ENCODE results near the gene TNFRSF18.

Gene TNFRSF18

DNA sequence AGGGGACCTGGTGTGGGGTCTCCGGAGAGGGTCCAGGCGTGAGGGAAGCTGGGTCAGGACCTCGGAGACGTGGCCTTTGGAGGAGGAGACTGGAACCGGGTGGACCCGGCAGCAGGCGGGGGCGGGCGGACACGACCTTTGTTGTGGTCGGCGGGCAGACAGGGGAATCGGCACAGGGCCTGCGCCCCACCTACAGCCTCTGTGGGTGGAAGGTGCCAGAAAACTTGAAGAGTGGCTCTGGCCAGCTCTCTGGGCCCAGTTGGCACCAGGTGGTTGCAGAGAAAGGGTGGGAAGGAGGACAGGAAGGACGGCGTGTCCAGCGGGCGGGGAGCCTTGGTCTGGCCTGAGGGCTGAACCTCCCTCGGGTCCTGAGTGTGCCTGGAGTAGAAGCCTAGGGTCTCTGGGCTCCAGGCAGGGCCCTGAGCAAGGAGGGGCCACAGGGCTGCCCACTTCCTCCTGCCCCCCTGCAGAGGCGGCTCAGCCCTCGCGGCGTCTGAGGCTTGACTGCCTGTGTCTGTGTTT, 40.4 kb downstream of the TNFRSF18 start:
- DNase-seq (ENCODE audit: low read depth) = no peak

DNA sequence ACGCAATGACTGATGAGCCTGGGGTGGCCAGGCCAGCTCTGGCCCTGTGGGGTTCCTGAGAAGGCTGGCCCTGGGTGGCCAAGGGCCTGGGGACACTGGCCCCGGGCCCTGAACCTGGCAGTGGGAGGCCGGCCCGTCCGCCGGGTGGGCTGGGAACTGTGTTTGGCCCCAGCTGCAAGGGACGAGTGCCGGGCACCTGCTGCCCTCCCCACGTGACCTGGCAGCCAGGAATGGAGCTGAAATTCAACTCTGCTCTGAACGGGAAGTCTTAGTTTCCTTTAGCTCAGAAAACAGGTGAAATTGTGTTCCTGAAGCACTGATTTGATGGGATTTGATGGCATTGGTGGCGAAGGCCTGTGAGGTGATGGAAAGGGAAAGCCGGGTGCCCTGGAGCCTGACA, 40.9 kb downstream of the TNFRSF18 start:
- no peak for DNase-seq (ENCODE audit: low read depth)

DNA sequence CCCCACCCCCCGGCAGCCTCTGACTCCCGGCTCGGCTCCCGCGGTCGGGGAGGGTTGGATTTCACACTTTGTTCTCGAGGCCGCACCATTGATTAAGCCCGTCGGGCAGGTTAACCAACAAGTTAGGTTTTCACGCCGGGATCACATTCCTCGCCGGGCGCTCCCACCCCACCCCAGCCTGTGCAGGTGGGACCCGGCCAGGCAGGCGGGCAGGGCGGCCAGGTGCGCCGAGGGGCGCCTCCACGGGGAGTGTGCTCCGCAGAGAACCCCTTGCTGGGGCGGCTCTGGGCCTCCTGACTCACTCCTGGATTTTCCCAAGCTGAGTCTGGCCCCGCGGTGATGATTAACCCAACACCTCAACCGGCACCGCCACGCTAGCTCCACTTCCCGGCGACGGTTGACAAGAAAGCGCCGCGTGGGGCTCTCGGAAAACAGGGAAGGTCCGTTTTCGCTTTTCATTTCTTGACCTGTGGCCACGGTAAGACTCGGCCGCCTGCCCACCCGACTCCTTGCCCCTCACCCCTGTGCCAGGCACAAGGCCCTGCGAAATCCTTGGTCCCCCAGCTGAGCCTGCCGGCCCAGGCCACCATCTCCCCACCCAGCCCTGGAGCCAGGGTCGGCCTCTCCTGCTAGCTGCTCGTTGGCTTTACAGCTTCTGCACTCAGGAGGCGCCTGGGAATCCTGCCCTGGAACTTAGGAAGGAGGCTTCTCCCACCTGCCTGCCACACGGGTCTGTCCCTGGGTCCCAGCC, 41.5 kb downstream of the TNFRSF18 start:
- DNase-seq (ENCODE audit: low read depth) = no peak

DNA sequence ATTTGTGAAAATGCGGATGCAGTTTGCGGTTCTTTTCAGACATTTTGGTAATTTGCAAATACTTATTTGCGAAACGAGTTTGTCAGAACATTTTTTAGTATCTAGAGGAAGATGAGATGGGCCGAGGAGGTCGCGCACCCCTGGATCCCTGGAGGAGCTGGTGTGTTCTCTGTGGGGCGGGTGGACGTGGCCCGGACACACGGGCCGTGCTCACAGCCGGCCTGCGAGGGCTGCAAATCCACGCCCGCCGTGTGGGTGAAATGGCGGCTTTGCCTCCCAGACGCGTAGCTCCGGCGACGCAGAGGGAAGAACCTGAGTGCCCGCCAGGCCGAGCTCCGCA, 42.1 kb downstream of the TNFRSF18 start:
- DNase-seq (ENCODE audit: low read depth) = no peak

DNA sequence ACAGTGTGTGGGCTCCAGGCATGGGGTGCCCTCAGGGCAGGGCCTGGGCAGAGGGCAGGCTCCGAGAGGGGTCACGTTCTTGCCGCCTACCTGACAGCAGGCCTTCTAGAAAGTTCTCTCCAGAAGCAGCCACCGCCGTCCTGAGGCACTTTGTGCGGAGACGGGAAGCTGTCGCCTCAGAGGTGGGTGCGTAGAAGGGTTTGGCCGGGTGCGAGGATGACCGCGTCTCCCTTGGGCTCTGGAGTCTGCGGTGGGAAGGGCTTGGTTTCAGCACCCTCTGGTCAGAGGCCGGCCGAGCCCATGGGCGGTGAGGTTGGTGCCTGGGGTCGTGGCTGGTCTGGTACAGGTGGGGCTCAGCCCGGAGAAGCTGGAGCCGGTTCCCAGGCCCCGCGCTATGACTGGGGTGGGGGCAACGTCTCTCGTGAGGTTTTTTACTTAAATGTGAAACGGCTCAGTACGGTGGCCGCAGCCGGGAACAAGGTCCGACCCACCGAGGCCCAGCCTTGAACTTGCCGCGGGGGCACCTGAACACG, 42.8 kb downstream of the TNFRSF18 start:
- no peak for DNase-seq (ENCODE audit: low read depth)

DNA sequence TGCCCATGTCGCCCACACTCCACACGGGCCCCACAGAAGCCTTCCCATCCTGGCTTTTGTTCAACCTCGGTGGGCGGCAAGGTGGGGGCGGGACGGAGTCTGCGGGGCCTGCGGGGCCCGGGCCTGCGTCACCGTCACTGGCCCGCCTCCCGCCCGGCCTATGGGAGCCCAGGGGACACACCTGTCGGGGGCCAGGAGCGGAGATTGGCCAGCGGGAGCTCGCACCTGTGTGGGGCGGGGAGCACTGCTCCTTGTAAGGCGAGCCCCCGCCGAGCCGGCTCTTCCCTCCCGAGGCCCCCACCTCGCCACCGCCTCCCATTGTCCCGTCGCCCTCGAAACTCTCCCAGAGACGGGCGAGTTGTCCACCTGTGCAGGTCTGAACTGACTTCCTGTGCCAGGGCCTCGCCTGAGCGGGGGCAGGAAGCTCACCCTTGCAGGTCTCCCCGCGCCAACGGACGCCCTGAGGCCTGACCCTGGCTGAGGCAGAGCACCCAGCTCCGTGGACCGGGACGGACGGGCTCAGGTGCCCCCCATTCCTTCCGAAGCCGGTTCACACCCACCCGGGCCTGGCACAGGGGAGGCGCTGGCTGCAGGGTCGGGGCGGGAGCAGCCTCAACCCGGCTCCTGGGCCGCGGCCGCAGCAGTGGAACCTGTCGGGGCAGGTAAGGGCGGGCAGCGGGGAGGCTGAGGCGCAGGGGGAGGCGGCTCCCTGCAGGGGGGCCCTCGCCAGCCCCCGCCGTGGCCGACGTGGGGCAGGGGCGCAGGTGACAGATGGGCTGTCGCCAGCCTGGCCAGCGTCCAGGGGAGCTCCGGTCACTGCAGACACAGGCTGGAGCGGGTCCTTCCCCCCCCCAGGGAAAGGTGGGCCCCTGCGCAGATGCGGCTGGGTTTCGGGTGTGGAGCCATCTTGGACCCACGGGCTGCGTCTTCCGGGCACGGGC, 43.5 kb downstream of the TNFRSF18 start:
- DNase-seq (ENCODE audit: low read depth) = no peak

DNA sequence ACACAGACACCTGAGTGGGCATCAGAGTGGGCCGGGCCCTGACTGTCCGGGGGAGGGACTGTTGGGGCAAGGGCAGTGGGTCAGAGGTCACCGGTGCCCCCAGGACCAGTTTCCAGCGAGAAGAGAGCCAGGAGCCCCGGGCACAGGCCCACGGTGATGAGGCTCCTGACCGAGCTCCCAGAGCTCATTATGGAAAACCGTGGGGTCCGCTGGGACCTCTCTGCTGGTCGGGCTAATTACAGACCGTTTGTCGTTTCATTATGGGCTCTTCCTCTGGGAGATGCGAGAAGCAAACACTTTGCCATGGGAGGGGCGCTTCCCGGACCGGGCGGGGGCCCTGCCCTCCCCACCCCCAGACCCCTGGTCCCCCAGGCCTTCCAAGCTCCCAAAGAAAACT, 44.7 kb downstream of the TNFRSF18 start:
- no peak for DNase-seq (ENCODE audit: low read depth)

DNA sequence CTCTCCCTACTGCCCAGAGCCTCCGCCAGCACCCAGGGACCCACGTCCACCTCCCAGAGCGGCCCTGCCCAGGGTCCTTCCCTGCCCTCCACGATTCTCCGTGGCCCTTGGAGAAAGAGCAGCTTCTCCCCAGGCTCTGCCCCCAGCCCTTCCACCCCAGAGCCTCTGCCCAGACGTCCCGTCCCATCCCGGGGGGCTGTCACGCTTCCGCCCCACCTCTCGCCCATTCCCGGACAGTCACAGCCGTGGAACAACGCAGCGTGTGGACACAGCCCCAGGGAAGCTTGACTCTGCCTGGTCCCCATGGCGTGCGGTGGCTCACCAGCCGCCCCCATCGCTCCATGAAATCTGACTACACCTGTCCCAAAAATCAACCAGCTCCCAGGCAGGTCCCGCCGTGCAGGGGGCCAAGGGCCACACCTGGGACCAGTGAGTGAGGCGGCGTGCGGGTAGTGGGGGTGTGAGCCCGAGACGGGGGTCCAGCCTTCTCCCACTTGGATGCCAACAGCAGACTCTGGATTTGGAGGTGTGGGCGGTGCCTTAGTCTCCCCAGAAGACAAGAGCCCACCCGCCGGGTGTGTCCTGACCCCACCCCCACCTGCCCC, 45.2 kb downstream of the TNFRSF18 start:
- no peak for DNase-seq (ENCODE audit: low read depth)

DNA sequence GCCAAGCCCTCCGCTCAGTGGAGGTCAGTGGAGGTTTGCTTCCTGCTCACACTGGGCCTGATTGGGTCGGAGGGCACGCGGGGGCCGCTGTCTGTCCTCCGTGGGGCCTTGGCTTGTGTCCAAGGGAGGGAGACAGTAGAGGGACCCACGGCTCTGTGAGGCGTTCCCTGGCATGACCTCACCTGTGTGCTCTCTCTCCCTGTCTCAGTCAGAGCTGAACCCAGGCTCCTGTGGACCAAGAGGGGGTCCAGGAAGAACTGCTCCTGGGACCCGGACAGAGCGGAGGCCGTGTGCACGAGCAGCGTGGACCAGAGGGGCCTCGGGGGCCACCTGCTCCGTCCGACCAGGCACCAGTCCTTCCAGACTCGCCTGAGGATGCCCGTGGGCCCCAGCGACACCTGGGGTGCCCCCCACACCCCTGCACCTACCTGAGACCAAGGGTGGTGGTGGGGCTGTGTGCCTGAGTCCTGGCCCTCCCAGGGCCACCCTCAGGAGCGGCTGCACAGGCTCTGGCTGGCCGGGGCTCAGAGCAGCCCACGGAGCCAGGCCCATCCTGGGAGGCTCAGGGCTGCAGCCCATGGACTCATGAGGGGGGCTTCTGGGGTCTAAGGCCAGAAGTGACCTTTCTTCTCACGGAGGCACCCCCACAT, 46.0 kb downstream of the TNFRSF18 start:
- no peak for DNase-seq (ENCODE audit: low read depth)

DNA sequence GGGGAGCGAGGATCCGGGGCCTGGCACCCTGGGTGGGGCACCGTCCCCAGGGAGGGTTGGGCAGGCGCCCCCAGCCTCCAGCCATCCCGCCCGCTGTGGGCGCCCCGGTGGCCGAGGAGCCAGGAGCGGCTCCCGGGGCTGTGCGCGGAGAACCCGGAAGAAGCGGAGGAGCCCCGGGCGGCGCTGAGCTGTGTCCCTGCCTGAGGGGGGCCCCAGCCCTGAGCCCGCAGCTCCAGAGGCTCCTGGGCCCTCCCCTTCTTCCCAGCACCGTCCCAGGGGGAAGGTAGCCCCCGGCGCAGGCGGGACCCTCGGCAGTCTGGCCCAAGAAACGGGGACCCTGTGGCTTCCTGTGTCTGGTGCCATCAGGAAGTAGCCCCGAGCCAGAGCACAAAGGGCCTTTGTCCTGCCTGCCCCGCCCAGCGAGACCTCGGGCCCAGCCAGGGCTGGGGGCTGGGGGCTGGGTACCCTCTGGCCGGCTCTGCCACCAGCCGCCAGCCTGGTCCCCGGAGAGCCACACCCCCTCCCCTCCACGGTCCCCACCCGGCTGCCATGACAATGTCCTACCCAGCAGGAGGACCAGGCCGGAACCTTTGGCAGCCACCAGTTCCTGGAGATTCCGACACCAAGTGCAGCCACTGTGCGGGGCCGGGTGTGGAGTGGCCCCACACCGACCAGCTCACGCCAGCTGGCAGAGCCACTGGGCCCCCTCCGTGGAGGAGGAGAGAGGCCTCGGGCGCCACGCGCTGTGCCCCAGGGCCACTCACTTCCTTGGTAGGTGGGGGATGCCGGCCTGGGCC, 48.3 kb downstream of the TNFRSF18 start:
- no peak for DNase-seq (ENCODE audit: low read depth)

DNA sequence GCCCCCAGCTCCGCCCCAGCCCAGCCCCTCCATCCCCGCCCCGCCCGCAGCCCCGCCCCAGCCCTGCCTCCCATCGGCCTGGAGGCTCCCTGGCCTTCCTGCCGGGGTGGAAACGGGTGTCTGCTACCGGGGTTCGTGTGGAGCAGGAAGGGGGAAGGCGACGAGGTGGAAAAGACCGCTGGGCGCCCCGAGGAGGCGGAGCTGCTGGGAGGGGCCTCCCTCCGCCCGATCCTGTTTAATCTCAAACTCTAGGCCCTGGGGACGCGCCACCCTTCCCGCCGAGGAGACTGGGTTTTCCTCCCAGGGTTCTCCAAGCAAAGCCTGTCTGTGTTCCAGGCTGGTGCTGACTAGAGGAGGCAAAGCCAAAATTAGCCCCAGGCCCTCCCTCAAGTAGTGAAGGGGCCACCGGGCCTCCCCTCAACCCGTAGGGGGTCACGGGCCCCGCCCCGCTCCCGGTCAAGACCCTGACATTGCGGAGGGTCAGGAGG, 48.9 kb downstream of the TNFRSF18 start:
- peak; percentile 60 for DNase-seq (ENCODE audit: low read depth)

DNA sequence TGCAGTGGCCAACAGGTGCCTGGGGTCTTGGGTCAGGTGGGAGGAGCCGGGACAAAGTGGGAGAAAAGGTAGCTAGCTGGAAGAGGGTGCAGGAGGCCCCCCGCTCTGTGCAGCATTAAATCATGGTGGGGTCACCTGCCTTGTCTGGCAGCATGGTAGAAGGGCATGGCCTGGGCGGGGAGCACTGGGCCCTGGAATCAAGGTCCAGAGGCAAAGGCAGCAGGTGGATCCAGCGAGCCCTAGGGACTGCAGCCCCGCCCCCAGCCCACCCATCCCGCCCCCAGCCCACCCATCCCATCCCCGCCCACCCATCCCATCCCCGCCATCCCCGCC, 49.4 kb downstream of the TNFRSF18 start:
- DNase-seq (ENCODE audit: low read depth) = no peak

DNA sequence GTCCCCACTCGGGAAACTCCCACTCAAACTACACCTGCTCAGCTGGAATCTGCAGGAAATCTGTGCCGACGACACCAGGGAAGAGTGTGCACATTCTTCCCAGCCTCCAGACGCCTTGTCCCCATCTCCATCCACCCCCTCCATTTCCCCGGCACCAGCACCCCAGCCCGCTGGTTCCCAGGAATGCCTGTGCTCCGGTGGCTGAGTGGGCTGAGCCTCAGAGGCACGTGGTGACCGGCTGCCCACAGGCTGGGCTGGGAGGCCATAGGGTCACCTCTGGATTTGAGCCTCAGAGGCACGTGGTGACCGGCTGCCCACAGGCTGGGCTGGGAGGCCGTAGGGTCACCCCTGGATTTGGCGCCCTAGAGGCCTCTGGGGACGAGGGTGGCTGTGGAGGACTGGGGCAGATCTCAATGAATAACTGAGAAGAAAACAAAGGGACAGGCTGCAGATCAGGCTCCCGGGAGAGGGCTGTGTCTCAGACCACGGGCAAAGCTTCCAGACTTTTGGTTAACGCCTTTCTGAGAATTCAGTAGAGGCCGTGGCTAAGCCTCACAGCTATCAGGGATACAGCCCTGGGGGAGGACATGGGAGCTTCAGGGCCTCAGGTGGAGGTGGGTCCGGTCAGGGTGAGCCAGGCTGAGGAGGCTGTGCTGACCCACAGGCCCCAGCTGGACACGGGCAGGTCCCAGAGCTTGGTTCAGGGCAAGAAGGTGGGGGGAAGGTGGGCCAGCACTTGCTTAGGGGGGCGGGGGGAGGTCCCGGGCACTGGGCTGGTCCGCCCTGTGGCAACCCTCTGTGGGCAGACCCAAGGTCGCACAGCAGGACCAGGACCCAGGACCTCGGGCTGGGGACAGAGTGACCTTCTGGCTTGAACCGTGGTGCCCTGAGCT, 50.0 kb downstream of the TNFRSF18 start:
- no peak for DNase-seq (ENCODE audit: low read depth)

DNA sequence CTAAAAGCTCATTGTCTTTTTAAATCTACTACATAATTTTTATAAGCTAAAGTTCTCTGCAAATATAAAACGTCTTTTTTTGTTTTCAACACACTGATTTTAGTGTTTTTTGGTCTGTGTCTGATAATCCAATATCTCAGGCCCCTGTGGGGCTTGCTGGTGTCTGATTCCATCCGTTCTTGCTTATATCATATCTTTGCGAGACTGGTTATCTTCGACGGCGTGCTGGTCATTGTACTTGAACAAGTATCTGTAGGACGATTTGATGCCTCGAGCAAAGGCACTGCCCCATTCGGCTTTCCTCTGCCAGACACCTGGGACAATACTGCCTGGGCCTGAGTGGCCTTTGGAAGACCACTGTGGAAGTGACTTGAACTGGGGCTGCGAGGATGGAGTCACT, 51.1 kb downstream of the TNFRSF18 start:
- DNase-seq (ENCODE audit: low read depth) = no peak

DNA sequence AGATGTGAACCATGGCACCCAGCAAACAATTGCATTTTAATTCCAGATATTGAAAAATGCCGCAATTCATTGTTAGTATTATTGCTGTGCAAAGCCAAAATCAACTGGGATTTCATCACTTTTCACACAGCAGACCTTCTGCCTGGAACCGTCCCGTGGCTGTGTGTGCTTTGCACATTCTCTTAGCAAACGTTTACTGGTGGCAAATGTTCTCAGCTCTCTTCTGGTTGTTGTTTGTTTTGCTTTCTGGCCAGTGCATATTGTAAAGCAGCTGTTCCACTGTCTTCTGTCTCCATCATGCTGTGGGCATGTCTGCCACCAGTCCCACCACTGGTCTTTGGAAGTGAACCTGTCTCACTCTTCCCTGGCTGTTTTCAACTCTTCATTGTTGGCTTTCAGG, 52.5 kb downstream of the TNFRSF18 start:
- no peak for DNase-seq (ENCODE audit: low read depth)
